Endothelial cell of umbilical vein (primary cell): ENCODE data around the gene TMEM150C. TPM values are rescaled to one million over a fixed set of nuclear protein-coding genes. Genes with fewer than 3 reads are reported as not detected.

Experiments
- BruUV-seq: library from RNA; stranded (reverse); fragments of 400-500 nt; replicated peaks from 2 replicates; lab custom pipeline; 2021; lab: Mats Ljungman, UMichigan
- CTCF ChIA-PET: fragments of 300-600, 350-600 bp; sonication (Branson Sonifier 250); formaldehyde crosslinking; loops from one replicate; lab custom pipeline; 2021; ENCODE audit warnings: antibody characterized with exemption, inconsistent platforms; lab: Charles Lee
- POLR2A ChIA-PET: fragments of 300-600, 350-600 bp; sonication (Branson Sonifier 250); formaldehyde crosslinking; loops from one replicate; lab custom pipeline; 2021; ENCODE audit warnings: antibody characterized with exemption, inconsistent platforms; lab: Charles Lee
- DNase-seq: peaks from one replicate; pipeline ENCODE4 v3.0.0-alpha.2; 2011; ENCODE audit warnings: low read depth, low spot score
- FAIRE-seq: peaks from 2 replicates; lab custom pipeline; 2011; peaks lifted over from hg19 to GRCh38; lab: Jason Lieb, UNC
- H2AFZ ChIP-seq: 2 replicates; pipeline ENCODE4 v1.6.0; 2012; ENCODE audit warnings: low read depth, low read length, control low read depth, inconsistent platforms
- H3K27ac ChIP-seq: 2 replicates; pipeline ENCODE4 v1.5.1; 2011; ENCODE audit warnings: low read depth, mild to moderate bottlenecking, control low read depth, low read length, moderate library complexity; ENCODE audit not compliant: insufficient read depth
- H3K27me3 ChIP-seq, 2 experiments: 2 replicates each; pipeline versions ENCODE4 v1.6.0 to v1.6.1; 2011; ENCODE audit warnings: low read length in 2 of 2, mixed read lengths in 1 of 2; ENCODE audit not compliant: control insufficient read depth in 2 of 2, insufficient read depth in 2 of 2
- H3K36me3 ChIP-seq, 2 experiments: 2 replicates in 1 of 2; 3 replicates in 1 of 2; pipeline ENCODE4 v1.5.1; 2011; ENCODE audit warnings: low read length in 2 of 2, mild to moderate bottlenecking in 1 of 2, moderate library complexity in 1 of 2; ENCODE audit not compliant: control insufficient read depth in 2 of 2, insufficient read depth in 2 of 2; ENCODE audit errors: extremely low read depth in 1 of 2
- H3K4me1 ChIP-seq: 3 replicates; pipeline ENCODE4 v1.5.1; 2011; ENCODE audit warnings: mild to moderate bottlenecking, low read length; ENCODE audit not compliant: control insufficient read depth, insufficient read depth; ENCODE audit errors: extremely low read depth
- H3K4me2 ChIP-seq: 2 replicates; pipeline ENCODE4 v1.6.1; 2011; ENCODE audit warnings: low read length, control low read depth, mixed read lengths; ENCODE audit not compliant: insufficient read depth
- H3K4me3 ChIP-seq, 3 experiments: fragments of 200-600 bp in 1 of 3; sonication (generic), shearing (Covaris generic) in 1 of 3; replicated peaks in 1 of 3; 2 replicates each; pipeline ENCODE4 v1.5.1; 2011 to 2016; ENCODE audit warnings: control low read depth in 3 of 3, low read length in 3 of 3, mild to moderate bottlenecking in 2 of 3, inconsistent platforms in 1 of 3, low read depth in 1 of 3, moderate library complexity in 1 of 3; ENCODE audit not compliant: insufficient read depth in 1 of 3
- H3K79me2 ChIP-seq: 2 replicates; pipeline ENCODE4 v1.6.0; 2012; ENCODE audit warnings: low read length, inconsistent platforms; ENCODE audit not compliant: control insufficient read depth, insufficient read depth
- H3K9ac ChIP-seq: replicated peaks from 2 replicates; pipeline ENCODE3; 2011; ENCODE audit warnings: low read length, control low read depth; ENCODE audit not compliant: insufficient read depth; ENCODE audit errors: extremely low read depth
- H3K9me1 ChIP-seq: replicated peaks from 3 replicates; pipeline ENCODE4 v1.6.0; 2011; ENCODE audit warnings: mild to moderate bottlenecking, low read length; ENCODE audit not compliant: control insufficient read depth, insufficient read depth; ENCODE audit errors: extremely low read depth
- H3K9me3 ChIP-seq: replicated peaks from 2 replicates; pipeline ENCODE4 v1.5.1; 2012; ENCODE audit warnings: low read length, inconsistent platforms; ENCODE audit not compliant: control insufficient read depth, insufficient read depth
- H4K20me1 ChIP-seq: replicated peaks from 2 replicates; pipeline ENCODE3; 2011; ENCODE audit warnings: mild to moderate bottlenecking, low read length; ENCODE audit not compliant: control insufficient read depth, insufficient read depth; ENCODE audit errors: extremely low read depth
- CTCF ChIP-seq, 2 donors: IDR thresholded peaks; 1 replicate in 1 of 2; 2 replicates in 1 of 2; pipeline ENCODE4 v1.5.1; 2011; ENCODE audit warnings: low read length in 2 of 2, mild to moderate bottlenecking in 2 of 2, moderate library complexity in 2 of 2, control low read depth in 1 of 2, inconsistent platforms in 1 of 2, low read depth in 1 of 2; ENCODE audit not compliant: insufficient read depth in 1 of 2; ENCODE audit errors: extremely low read depth in 1 of 2
- EZH2 ChIP-seq: IDR thresholded peaks from 2 replicates; pipeline ENCODE4 v1.6.1; 2012; ENCODE audit warnings: borderline replicate concordance, low read depth, mild to moderate bottlenecking, moderate library complexity, low read length, inconsistent platforms; ENCODE audit not compliant: severe bottlenecking
- GATA2 ChIP-seq: IDR thresholded peaks from 2 replicates; pipeline ENCODE4 v1.7.0; 2011; ENCODE audit warnings: low read depth, mild to moderate bottlenecking, moderate library complexity, mixed read lengths, low read length; ENCODE audit not compliant: insufficient read length, insufficient read depth
- JUN ChIP-seq: IDR thresholded peaks from 2 replicates; pipeline ENCODE4 v1.6.1; 2011; ENCODE audit warnings: borderline replicate concordance, low read depth; ENCODE audit not compliant: insufficient read length, insufficient read depth
- MYC ChIP-seq: IDR thresholded peaks from one replicate; pipeline ENCODE4 v1.6.1; 2011; ENCODE audit warnings: mild to moderate bottlenecking, low read depth, low read length
- POLR2A ChIP-seq: IDR thresholded peaks from 2 replicates; pipeline ENCODE4 v1.6.1; 2012; ENCODE audit warnings: low read depth, mild to moderate bottlenecking, control low read depth, low read length
- POLR2AphosphoS5 ChIP-seq: IDR thresholded peaks from 2 replicates; pipeline ENCODE4 v1.6.1; 2012; ENCODE audit warnings: low read depth, mild to moderate bottlenecking, control low read depth, low read length, moderate library complexity; ENCODE audit not compliant: insufficient read depth
- dilution Hi-C: fragments of 300-500 bp; cut with MboI; formaldehyde crosslinking; loops from one replicate; pipeline ENCODE4 v1.15.0; 2019; ENCODE audit warnings: low sequenced_read_pairs; ENCODE audit not compliant: extremely low pct_ligation_motif_present
- intact Hi-C: fragments of 100-400 bp; cut with micrococcal nuclease; formaldehyde crosslinking; loops from one replicate; pipeline ENCODE4 v1.10.0; 2022
- polyA plus RNA-seq, 4 experiments: library from polyadenylated mRNA; depleted of rRNA in 3 of 4; stranded (reverse) in 3 of 4; unstranded in 1 of 4; fragments of >200 nt; gene quantifications; 2 replicates each; pipeline versions ENCODE4 v1.2.1 to v1.2.3, GENCODE V29; 2011 to 2012; ENCODE audit warnings: missing spikeins in 1 of 4
- total RNA-seq: library from RNA; stranded (reverse); gene quantifications from 2 replicates; pipeline ENCODE4 v1.2.3, GENCODE V29; 2021

TMEM150C gene
- total and polyA plus RNA-seq, 2 donors (not counting 3 experiments of a cell fraction or from before 2014, with no cell fraction given), result 4.1 to 6.6 TPM

- no peaks in the 10 kb centered on the region for H4K20me1 ChIP-seq
- no peaks in the 10 kb centered on the region for H3K4me1 ChIP-seq
- peaks cover 4 to 5% of the 10 kb centered on the region in 2 experiments for H3K27me3 ChIP-seq
- no peak overlapping the region for H3K9ac ChIP-seq
- POLR2A ChIA-PET, result interaction anchor here (0.6 kb wide), 1 partner anchor 79 kb away, joined by 4 read pairs; no protein-coding TSS in a partner anchor
- BruUV-seq, result no TSS peak
- H3K9me1 ChIP-seq, result no peaks in the 10 kb centered on the region
- TF ChIP-seq POLR2AphosphoS5, result no peak
- TF ChIP-seq JUN, result no peak
- TF ChIP-seq GATA2, result no peak
- TF ChIP-seq CTCF (IDR thresholded peaks at IDR 0.05; ENCODE audit: extremely low read depth in 1 of 2, insufficient read depth in 1 of 2, low read depth in 1 of 2, low read length in 2 of 2), result no peak
- no peak for TF ChIP-seq MYC
- no peak for TF ChIP-seq EZH2
- no peak for TF ChIP-seq POLR2A
- no peaks in the 10 kb centered on the region for H3K36me3 ChIP-seq
- intact Hi-C loops (no loop called here), dilution Hi-C loops (no loop called here)
- FAIRE-seq (no peak), DNase-seq (no peak)
- H2AFZ ChIP-seq, result no peak overlapping the region
- H3K4me3 ChIP-seq, result no peak overlapping the region
- H3K4me2 ChIP-seq, result no peak overlapping the region
- no peaks in the 10 kb centered on the region for H3K9me3 ChIP-seq
- no peaks in the 10 kb centered on the region for H3K79me2 ChIP-seq
- CTCF ChIA-PET, result no interaction called here
- H3K27ac ChIP-seq, result no peak overlapping the region
Measured at GRCh38 chr4:82585690-82586435, 24.1 kb upstream of the TMEM150C start.
